ENCODE measurements around the gene RPS6KA4.

The RPS6KA4 gene

DNA sequence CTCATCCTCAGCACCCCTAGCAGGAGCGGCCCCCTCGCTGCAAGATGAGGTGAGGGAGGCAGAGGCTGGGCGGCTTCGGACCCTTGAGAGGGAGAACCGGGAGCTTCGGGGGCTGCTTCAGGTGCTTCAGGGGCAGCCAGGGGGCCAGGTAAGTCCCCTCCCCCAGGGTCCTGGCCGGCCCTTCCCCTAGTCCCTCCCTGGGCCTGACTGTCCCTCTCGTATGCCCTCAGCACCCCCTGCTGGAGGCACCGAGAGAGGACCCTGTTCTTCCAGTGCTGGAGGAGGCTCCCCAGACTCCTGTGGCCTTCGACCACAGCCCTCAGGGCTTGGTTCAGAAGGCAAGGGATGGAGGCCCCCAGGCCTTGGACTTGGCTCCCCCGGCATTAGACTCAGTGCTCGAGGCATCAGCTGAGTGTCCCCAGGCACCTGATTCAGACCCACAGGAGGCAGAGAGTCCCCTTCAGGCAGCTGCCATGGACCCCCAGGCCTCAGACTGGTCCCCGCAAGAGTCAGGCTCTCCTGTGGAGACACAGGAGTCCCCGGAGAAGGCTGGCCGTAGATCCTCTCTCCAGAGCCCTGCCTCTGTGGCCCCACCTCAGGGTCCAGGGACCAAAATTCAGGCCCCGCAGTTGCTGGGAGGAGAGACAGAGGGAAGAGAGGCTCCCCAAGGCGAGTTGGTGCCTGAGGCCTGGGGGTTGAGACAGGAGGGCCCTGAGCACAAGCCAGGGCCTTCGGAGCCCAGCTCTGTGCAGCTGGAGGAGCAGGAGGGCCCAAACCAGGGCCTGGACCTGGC lies 15.0 kb upstream of the RPS6KA4 start:
- no peak overlapping the region for H3K27ac ChIP-seq (ENCODE audit: low read depth, low read length)
- H3K36me3 ChIP-seq (ENCODE audit: control insufficient read depth, insufficient read depth, low read length) = peaks cover 2% of the 10 kb centered on the region
- no peak overlapping the region for H3K4me3 ChIP-seq (ENCODE audit: low read length)
- no peak overlapping the region for H3K9ac ChIP-seq (ENCODE audit: low read length)
- H3K4me1 ChIP-seq (ENCODE audit: control insufficient read depth, insufficient read depth, low read length) = peaks cover 9% of the 10 kb centered on the region
- no peaks in the 10 kb centered on the region for H3K27me3 ChIP-seq (ENCODE audit: control insufficient read depth, insufficient read depth, low read length)

DNA sequence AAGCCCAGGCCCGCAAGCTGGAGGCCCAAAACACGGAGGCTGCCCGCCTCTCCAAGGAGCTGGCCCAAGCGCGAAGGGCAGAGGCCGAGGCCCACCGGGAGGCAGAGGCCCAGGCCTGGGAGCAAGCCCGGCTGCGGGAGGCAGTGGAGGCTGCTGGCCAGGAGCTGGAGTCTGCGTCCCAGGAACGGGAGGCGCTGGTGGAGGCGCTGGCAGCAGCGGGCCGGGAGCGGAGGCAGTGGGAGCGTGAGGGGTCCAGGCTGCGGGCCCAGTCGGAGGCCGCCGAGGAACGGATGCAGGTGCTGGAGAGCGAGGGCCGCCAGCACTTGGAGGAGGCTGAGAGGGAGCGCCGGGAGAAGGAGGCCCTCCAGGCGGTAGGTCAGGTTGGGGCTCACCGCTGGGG lies 14.2 kb upstream of the RPS6KA4 start:
- no peak overlapping the region for H3K9ac ChIP-seq (ENCODE audit: low read length)
- H3K4me1 ChIP-seq (ENCODE audit: control insufficient read depth, insufficient read depth, low read length) = peaks cover 9% of the 10 kb centered on the region
- no peak overlapping the region for H3K27ac ChIP-seq (ENCODE audit: low read depth, low read length)
- H3K4me3 ChIP-seq (ENCODE audit: low read length) = no peak overlapping the region
- H3K36me3 ChIP-seq (ENCODE audit: control insufficient read depth, insufficient read depth, low read length) = peaks cover 2% of the 10 kb centered on the region
- no peaks in the 10 kb centered on the region for H3K27me3 ChIP-seq (ENCODE audit: control insufficient read depth, insufficient read depth, low read length)

DNA sequence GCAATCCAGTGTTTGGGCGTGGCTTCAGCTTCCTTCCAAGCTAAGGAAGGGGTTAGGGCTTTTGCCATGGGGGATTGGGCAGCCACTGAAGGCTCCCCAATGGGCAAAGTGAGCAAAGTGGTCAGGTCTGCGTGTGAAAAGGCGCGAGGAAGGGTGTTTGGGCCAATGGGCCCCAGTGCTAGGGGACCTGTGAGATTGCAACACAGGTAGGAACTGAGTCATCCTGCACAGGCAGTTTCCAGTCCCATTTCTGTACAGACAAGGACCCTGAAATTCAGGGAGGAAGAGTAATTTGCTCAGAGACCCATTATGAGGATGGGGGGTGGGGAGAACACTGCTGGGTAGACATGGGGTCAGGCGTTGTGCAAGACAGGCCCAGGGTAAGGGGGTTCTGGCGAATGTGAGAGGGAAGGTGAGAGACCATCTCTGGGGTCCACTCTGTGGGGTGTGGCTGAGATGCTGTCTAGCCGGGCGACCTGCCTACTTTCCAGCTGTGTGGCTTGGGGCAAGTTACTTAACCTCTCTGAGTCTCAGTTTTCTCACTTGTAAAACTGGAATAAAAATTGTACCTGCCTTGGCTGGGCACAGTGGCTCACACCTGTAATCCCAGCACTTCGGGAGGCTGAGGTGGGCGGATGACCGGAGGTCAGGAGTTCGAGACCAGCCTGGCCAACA lies 11.6 kb upstream of the RPS6KA4 start:
- H3K9ac ChIP-seq (ENCODE audit: low read length) = no peak overlapping the region
- H3K27me3 ChIP-seq (ENCODE audit: control insufficient read depth, insufficient read depth, low read length) = no peaks in the 10 kb centered on the region
- no peak overlapping the region for H3K27ac ChIP-seq (ENCODE audit: low read depth, low read length)
- H3K36me3 ChIP-seq (ENCODE audit: control insufficient read depth, insufficient read depth, low read length) = peaks cover 2% of the 10 kb centered on the region
- H3K4me3 ChIP-seq (ENCODE audit: low read length) = no peak overlapping the region
- peaks cover 5% of the 10 kb centered on the region for H3K4me1 ChIP-seq (ENCODE audit: control insufficient read depth, insufficient read depth, low read length)

DNA sequence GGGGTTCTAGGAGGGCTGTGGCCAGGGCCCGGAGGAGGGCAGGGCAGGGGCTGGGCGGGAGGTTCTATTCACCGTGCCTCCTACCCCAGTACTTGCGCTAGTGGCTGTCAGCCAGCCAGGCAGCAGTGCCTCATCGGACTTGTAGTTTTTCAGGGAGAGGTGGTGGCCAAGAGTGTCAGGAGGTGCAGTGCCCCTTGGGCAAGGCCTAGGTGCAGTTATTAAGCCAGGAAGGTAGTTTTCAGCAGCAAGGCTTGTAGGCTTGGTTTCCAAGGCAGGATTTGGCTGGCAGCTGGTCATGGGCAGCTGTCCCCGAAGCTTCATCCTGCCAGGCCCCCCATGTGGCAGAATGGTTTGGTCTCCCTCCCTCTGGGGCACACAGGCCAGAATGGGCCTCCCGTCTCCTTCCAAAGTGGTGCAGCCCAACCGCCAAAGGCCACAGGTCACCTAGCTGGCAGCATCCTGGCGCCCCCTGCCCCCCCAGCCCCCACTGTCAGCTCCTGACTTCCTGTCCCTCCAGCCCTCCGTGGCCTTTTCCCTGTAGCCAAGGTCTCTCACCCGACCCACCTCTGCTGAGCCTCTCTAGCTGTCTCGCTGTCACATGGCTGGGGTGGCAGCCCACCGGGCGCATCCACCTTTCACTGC lies 10.5 kb upstream of the RPS6KA4 start:
- Histone ChIP-seq H3K27ac (ENCODE audit: low read depth, low read length) (no peak overlapping the region), H3K36me3 (ENCODE audit: control insufficient read depth, insufficient read depth, low read length) (peaks cover 2% of the 10 kb centered on the region), H3K27me3 (ENCODE audit: control insufficient read depth, insufficient read depth, low read length) (no peaks in the 10 kb centered on the region), H3K9ac (ENCODE audit: low read length) (no peak overlapping the region), H3K4me1 (ENCODE audit: control insufficient read depth, insufficient read depth, low read length) (no peaks in the 10 kb centered on the region), H3K4me3 (ENCODE audit: low read length) (no peak overlapping the region)

DNA sequence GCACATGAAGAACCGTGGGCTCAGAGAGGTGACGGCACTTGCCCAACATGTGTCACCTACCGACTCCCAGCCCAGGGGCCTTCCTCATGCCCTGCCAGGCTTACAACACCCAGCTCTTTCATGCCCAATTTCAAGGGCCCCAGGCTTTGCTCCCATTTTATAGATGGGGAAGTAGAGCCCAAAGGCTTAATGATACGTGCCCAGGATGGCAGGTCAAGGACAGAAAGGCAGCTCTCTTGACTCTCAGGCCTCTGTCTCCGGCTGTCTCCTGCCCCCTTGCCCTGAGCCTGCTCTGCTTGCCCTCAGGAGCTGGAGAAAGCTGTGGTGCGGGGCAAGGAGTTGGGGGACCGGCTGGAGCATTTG lies 10.0 kb upstream of the RPS6KA4 start:
- Histone ChIP-seq H3K9ac (ENCODE audit: low read length) (no peak overlapping the region), H3K4me3 (ENCODE audit: low read length) (no peak overlapping the region), H3K27ac (ENCODE audit: low read depth, low read length) (no peak overlapping the region), H3K36me3 (ENCODE audit: control insufficient read depth, insufficient read depth, low read length) (peaks cover 2% of the 10 kb centered on the region), H3K4me1 (ENCODE audit: control insufficient read depth, insufficient read depth, low read length) (no peaks in the 10 kb centered on the region), H3K27me3 (ENCODE audit: control insufficient read depth, insufficient read depth, low read length) (no peaks in the 10 kb centered on the region)

DNA sequence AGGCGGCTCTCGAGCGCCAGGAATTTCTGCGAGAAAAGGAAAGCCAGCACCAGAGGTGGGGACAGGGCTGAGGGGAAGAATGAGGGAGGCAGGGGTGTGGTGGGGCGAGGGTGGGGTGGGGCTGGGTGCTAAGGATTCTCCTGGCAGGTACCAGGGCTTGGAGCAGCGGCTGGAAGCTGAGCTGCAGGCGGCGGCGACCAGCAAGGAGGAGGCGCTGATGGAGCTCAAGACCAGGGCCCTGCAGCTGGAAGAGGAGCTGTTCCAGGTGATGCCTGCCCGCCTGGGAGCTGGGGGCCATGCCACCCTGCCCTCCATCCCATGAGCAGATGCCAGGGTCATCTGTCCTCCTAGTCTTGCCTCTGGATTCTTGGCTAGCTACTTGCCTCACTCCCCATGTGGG lies 9.6 kb upstream of the RPS6KA4 start:
- Histone ChIP-seq H3K36me3 (ENCODE audit: control insufficient read depth, insufficient read depth, low read length) (peaks cover 2% of the 10 kb centered on the region), H3K27me3 (ENCODE audit: control insufficient read depth, insufficient read depth, low read length) (no peaks in the 10 kb centered on the region), H3K27ac (ENCODE audit: low read depth, low read length) (no peak overlapping the region), H3K9ac (ENCODE audit: low read length) (no peak overlapping the region), H3K4me3 (ENCODE audit: low read length) (no peak overlapping the region), H3K4me1 (ENCODE audit: control insufficient read depth, insufficient read depth, low read length) (no peaks in the 10 kb centered on the region)

DNA sequence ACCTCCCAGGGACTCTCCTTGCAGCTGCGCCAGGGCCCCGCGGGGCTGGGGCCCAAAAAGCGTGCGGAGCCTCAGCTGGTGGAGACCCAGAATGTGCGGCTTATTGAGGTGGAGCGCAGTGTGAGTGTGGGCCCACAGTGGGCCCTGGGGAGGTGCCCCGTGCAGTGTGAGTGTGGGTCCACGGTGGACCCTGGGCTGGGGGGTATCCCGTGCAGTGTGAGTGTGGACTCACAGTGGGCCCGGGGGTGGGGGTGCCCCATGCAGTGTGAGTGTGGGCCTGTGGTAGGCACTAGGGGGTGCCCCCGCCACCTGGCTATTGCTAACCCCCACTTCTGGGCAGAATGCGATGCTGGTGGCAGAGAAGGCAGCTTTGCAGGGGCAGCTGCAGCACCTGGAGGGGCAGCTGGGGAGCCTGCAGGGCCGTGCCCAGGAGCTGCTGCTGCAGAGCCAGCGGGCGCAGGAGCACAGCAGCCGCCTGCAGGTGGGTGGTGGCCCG lies 7.8 kb upstream of the RPS6KA4 start:
- Histone ChIP-seq H3K9ac (ENCODE audit: low read length) (no peak overlapping the region), H3K4me3 (ENCODE audit: low read length) (no peak overlapping the region), H3K27ac (ENCODE audit: low read depth, low read length) (no peak overlapping the region), H3K4me1 (ENCODE audit: control insufficient read depth, insufficient read depth, low read length) (peaks cover 3% of the 10 kb centered on the region), H3K27me3 (ENCODE audit: control insufficient read depth, insufficient read depth, low read length) (no peaks in the 10 kb centered on the region), H3K36me3 (ENCODE audit: control insufficient read depth, insufficient read depth, low read length) (peaks cover 2% of the 10 kb centered on the region)

DNA sequence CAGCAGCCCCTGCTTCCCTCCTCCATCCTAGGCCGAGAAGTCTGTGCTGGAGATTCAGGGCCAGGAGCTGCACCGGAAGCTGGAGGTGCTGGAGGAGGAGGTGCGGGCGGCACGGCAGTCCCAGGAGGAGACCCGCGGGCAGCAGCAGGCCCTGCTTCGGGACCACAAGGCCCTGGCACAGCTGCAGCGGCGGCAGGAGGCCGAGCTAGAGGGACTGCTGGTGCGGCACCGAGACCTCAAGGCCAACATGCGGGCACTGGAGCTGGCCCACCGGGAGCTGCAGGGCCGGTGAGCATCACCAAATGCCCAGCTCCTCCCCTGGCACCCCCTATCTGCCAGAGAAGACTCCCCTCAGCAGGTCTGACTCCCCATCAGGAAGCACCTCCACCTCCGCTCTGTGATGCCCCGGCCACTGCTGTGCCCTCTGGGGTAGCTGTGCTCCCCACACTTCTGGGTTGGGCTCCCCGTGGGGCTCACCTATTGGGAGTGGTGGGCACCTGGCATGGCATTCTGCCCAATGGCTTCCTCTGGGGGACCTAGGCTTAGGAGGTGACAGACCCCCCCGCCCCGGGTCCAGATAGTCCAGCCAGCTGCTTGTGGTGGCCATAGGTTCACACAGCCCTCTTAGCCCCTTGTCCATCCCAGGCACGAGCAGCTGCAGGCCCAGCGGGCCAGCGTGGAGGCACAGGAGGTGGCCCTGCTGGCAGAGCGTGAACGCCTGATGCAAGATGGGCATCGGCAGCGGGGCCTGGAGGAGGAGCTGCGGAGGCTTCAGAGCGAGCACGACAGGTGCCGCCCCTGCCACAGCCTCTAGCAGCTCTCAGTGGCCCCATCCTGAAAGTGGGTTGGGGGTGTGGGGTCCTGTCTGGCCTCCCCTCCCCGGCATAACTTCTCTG lies 6.6 kb upstream of the RPS6KA4 start:
- no peaks in the 10 kb centered on the region for H3K36me3 ChIP-seq (ENCODE audit: control insufficient read depth, insufficient read depth, low read length)
- peaks cover 3% of the 10 kb centered on the region for H3K4me1 ChIP-seq (ENCODE audit: control insufficient read depth, insufficient read depth, low read length)
- no peak overlapping the region for H3K9ac ChIP-seq (ENCODE audit: low read length)
- H3K27me3 ChIP-seq (ENCODE audit: control insufficient read depth, insufficient read depth, low read length) = no peaks in the 10 kb centered on the region
- no peak overlapping the region for H3K4me3 ChIP-seq (ENCODE audit: low read length)
- H3K27ac ChIP-seq (ENCODE audit: low read depth, low read length) = no peak overlapping the region

DNA sequence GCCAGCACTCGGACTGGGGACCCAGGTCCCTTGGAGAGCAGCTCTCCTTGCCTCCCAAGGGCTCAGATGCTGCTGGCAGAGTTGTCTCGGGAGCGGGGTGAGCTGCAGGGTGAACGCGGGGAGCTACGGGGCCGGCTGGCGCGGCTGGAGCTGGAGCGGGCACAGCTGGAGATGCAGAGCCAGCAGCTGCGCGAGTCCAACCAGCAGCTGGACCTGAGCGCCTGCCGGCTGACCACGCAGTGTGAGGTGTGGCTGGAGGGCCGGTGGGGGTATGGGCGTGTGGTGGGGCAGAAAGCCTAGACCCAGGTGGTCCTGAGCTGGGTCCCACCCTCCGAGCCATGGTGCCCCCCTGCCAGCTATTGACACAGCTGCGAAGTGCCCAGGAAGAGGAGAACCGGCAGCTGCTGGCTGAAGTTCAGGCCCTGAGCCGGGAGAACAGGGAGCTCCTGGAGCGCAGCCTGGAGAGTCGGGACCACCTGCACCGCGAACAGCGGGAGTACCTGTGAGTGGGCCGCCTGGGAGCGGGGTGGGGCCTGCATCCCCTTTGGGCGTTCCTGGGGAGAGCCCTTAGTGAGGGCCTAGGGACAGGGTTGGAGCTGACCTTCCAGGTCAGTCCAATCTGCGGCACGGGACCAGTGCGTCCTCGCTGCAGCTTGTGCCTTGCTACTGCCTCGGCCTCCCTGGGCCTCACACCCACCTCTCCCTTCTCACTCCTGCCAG lies 5.8 kb upstream of the RPS6KA4 start:
- no peaks in the 10 kb centered on the region for H3K27me3 ChIP-seq (ENCODE audit: control insufficient read depth, insufficient read depth, low read length)
- no peak overlapping the region for H3K4me3 ChIP-seq (ENCODE audit: low read length)
- peaks cover 3% of the 10 kb centered on the region for H3K4me1 ChIP-seq (ENCODE audit: control insufficient read depth, insufficient read depth, low read length)
- H3K36me3 ChIP-seq (ENCODE audit: control insufficient read depth, insufficient read depth, low read length) = no peaks in the 10 kb centered on the region
- no peak overlapping the region for H3K9ac ChIP-seq (ENCODE audit: low read length)
- H3K27ac ChIP-seq (ENCODE audit: low read depth, low read length) = no peak overlapping the region

DNA sequence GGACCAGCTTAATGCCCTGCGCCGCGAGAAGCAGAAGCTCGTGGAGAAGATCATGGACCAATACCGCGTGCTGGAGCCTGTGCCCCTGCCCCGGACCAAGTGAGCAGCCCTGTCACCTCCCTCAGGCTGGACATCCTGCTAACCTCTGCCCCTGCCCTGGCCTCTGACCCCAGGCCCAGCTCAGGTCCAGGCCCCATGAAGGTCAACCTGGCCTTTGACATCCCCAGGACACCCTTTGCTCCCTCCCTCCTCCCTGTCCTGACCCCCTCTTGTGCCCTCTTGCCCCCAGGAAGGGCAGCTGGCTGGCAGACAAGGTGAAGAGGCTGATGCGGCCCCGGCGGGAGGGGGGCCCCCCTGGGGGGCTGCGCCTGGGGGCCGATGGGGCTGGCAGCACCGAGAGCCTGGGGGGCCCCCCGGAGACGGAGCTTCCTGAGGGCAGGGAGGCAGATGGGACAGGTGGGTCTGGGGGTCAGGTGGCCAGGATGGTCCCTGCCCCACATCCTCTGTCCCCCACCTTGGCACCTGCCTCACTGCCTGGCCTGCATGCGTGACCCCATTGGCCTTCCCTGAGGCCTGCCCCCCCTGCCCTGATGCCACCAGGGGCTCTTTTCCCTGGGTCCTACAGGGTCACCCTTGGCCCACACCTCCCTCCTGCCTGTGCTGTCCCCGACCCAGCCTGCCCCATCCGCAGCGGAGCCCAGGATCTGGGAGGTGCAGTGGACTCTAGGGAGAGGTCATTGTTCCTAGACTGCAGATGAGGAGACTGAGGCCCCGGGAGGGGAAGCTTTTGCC lies 5.1 kb upstream of the RPS6KA4 start:
- Histone ChIP-seq H3K27ac (ENCODE audit: low read depth, low read length) (no peak overlapping the region), H3K36me3 (ENCODE audit: control insufficient read depth, insufficient read depth, low read length) (no peaks in the 10 kb centered on the region), H3K4me1 (ENCODE audit: control insufficient read depth, insufficient read depth, low read length) (peaks cover 7% of the 10 kb centered on the region), H3K4me3 (ENCODE audit: low read length) (no peak overlapping the region), H3K9ac (ENCODE audit: low read length) (no peak overlapping the region), H3K27me3 (ENCODE audit: control insufficient read depth, insufficient read depth, low read length) (no peaks in the 10 kb centered on the region)
